Fibroblast of lung (primary cell): ENCODE results near the gene ST6GALNAC4. TPM values are rescaled to one million over a fixed set of nuclear protein-coding genes. Genes with fewer than 3 reads are reported as not detected.

ENCODE experiments used
- DNase-seq, 2 donors: peaks; one replicate each; pipeline versions ENCODE4 v3.0.0 to v3.0.0-alpha.2; 2010; ENCODE audit warnings: low read depth in 2 of 2
- H2AFZ ChIP-seq: 2 replicates; pipeline ENCODE4 v1.5.1; 2012; ENCODE audit warnings: low read length, control low read depth, inconsistent platforms
- H3K27ac ChIP-seq: 2 replicates; pipeline ENCODE4 v1.5.1; 2011; ENCODE audit warnings: low read length, control low read depth; ENCODE audit not compliant: insufficient read depth
- H3K27me3 ChIP-seq: 2 replicates; pipeline ENCODE4 v1.5.1; 2011; ENCODE audit warnings: mild to moderate bottlenecking, low read length; ENCODE audit not compliant: control insufficient read depth, insufficient read depth
- H3K36me3 ChIP-seq: 2 replicates; pipeline ENCODE4 v1.5.1; 2011; ENCODE audit warnings: low read length; ENCODE audit not compliant: control insufficient read depth, insufficient read depth
- H3K4me1 ChIP-seq: 2 replicates; pipeline ENCODE4 v1.5.1; 2011; ENCODE audit warnings: low read length; ENCODE audit not compliant: control insufficient read depth, insufficient read depth; ENCODE audit errors: extremely low read depth
- H3K4me2 ChIP-seq: 2 replicates; pipeline ENCODE4 v1.5.1; 2011; ENCODE audit warnings: low read length, control low read depth; ENCODE audit not compliant: insufficient read depth; ENCODE audit errors: extremely low read depth
- H3K4me3 ChIP-seq, 4 experiments: fragments of 200-600 bp in 1 of 4; sonication (generic) in 1 of 4; replicated peaks in 1 of 4; 2 replicates each; pipeline ENCODE4 v1.5.1; 2011 to 2016; ENCODE audit warnings: low read length in 4 of 4, low read depth in 3 of 4, mild to moderate bottlenecking in 3 of 4, control low read depth in 2 of 4, inconsistent platforms in 1 of 4, mixed read lengths in 1 of 4; ENCODE audit not compliant: insufficient read depth in 1 of 4; ENCODE audit errors: control extremely low read depth in 1 of 4
- H3K79me2 ChIP-seq: 2 replicates; pipeline ENCODE4 v1.5.1; 2012; ENCODE audit warnings: mild to moderate bottlenecking, low read length, inconsistent platforms; ENCODE audit not compliant: control insufficient read depth, insufficient read depth
- H3K9ac ChIP-seq: 2 replicates; pipeline ENCODE4 v1.5.1; 2011; ENCODE audit warnings: mild to moderate bottlenecking, low read length, control low read depth; ENCODE audit not compliant: insufficient read depth
- H3K9me3 ChIP-seq: 2 replicates; pipeline ENCODE4 v1.5.1; 2012; ENCODE audit warnings: low read depth, low read length; ENCODE audit not compliant: control insufficient read depth, insufficient read depth
- H4K20me1 ChIP-seq: 2 replicates; pipeline ENCODE4 v1.5.1; 2011; ENCODE audit warnings: low read length; ENCODE audit not compliant: control insufficient read depth, insufficient read depth; ENCODE audit errors: extremely low read depth
- EZH2 ChIP-seq: IDR thresholded peaks from 2 replicates; pipeline ENCODE4 v1.5.1; 2012; ENCODE audit warnings: low read length, control low read depth, mild to moderate bottlenecking; ENCODE audit errors: missing control alignments
- polyA plus RNA-seq, 2 donors: library from polyadenylated mRNA; depleted of rRNA in 1 of 2; stranded (reverse) in 1 of 2; unstranded in 1 of 2; fragments of >200 nt; gene quantifications; 2 replicates each; pipeline ENCODE4 v1.2.1, GENCODE V29; 2011 to 2012; ENCODE audit warnings: missing spikeins in 1 of 2
- total RNA-seq: library from RNA; depleted of rRNA; stranded (reverse); fragments of >200 nt; gene quantifications from 2 replicates; pipeline ENCODE4 v1.2.1, GENCODE V29; 2014
- TF ChIP-seq, protein P1 (sequence below), 2 donors: IDR thresholded peaks in 1 of 2; conservative IDR thresholded peaks in 1 of 2; 1 replicate in 1 of 2; 2 replicates in 1 of 2; pipeline ENCODE4 v1.5.1; 2011 to 2012; ENCODE audit warnings: low read length in 2 of 2, control low read depth in 1 of 2, inconsistent platforms in 1 of 2, low read depth in 1 of 2, mild to moderate bottlenecking in 1 of 2

Gene ST6GALNAC4
- total and polyA plus RNA-seq, 2 donors (not counting 1 experiment from before 2014, with no cell fraction given) = 16.4 to 28.1 TPM

- peak; percentile 75 to 80 for DNase-seq
- Histone ChIP-seq H3K27me3 (no peaks in the 10 kb centered on the region), H3K36me3 (peaks cover 17% of the 10 kb centered on the region), H3K9me3 (no peaks in the 10 kb centered on the region), H3K4me3 (peak overlapping the region in 2 of 4 experiments; percentile 28 to 42), H3K27ac (no peak overlapping the region), H2AFZ (no peak overlapping the region), H3K9ac (no peak overlapping the region), H4K20me1 (no peaks in the 10 kb centered on the region), H3K79me2 (peaks cover 11% of the 10 kb centered on the region), H3K4me1 (peaks cover 20% of the 10 kb centered on the region), H3K4me2 (peak overlapping the region; percentile 63)
- TF ChIP-seq, protein P1, sequence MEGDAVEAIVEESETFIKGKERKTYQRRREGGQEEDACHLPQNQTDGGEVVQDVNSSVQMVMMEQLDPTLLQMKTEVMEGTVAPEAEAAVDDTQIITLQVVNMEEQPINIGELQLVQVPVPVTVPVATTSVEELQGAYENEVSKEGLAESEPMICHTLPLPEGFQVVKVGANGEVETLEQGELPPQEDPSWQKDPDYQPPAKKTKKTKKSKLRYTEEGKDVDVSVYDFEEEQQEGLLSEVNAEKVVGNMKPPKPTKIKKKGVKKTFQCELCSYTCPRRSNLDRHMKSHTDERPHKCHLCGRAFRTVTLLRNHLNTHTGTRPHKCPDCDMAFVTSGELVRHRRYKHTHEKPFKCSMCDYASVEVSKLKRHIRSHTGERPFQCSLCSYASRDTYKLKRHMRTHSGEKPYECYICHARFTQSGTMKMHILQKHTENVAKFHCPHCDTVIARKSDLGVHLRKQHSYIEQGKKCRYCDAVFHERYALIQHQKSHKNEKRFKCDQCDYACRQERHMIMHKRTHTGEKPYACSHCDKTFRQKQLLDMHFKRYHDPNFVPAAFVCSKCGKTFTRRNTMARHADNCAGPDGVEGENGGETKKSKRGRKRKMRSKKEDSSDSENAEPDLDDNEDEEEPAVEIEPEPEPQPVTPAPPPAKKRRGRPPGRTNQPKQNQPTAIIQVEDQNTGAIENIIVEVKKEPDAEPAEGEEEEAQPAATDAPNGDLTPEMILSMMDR (conservative IDR thresholded peaks at IDR 0.05 in 1 of 2, IDR thresholded peaks at IDR 0.05 in 1 of 2; ENCODE audit: low read depth in 1 of 2, low read length in 2 of 2) = no peak
- TF ChIP-seq EZH2 = no peak
Observed at GRCh38 chr9:127875306-127875966, 41.4 kb downstream of the ST6GALNAC4 start.

DNA sequence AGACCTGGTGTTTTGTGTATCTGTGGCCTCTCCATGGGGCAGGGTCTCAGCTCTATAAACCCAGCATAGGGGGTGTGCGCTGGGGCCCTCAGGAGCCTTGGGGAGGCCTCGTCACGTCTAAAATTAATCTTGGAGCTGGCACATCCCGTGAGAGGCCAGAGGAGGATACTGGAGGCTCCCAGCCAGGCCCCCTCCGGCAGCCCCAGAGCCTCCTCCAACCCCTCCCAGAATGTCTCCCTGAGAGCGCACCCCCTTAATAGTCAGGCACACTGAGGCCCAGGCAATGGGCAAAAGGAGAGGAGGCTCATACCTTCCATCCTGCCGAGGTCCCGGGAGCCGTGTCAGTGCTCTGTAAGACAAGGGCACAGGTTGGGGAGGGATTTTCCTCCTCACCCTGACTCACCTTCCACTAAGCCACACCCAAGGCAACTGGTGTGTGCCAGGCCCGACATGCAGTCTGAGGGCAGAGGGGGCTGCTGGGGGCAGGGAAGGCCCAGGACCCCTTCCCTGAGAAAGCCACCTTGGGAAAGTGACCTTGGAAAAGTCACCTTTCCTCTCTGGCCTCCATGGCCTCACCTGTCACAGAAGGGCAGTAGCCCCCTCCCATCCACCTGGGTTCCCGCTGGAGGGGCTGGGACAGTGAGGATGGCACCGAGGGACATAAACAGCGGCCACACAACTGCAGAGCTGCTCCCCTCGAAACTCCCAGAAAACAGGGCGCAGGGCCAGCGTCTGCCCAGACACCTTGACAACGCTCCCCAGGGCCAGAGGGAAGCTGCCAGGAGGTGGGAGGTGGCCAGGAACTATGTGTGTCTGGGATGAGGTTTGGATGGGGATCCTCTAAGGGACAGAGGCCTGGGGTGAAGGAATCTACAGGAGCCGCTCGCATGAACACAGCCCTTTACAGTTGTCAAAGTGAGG, 42.3 kb downstream of the ST6GALNAC4 start:
- H3K9ac ChIP-seq = no peak overlapping the region
- H4K20me1 ChIP-seq = no peaks in the 10 kb centered on the region
- H3K4me1 ChIP-seq = peaks cover 20% of the 10 kb centered on the region
- no peak overlapping the region for H2AFZ ChIP-seq
- H3K36me3 ChIP-seq = peaks cover 18% of the 10 kb centered on the region
- H3K9me3 ChIP-seq = no peaks in the 10 kb centered on the region
- H3K27ac ChIP-seq = no peak overlapping the region
- TF ChIP-seq, protein P1 (conservative IDR thresholded peaks at IDR 0.05 in 1 of 2, IDR thresholded peaks at IDR 0.05 in 1 of 2; ENCODE audit: low read depth in 1 of 2, low read length in 2 of 2) = no peak
- TF ChIP-seq EZH2 = no peak
- H3K4me3 ChIP-seq = peak overlapping the region in 1 of 4 experiments; percentile 42
- H3K79me2 ChIP-seq = peaks cover 11% of the 10 kb centered on the region
- DNase-seq = no peak
- H3K4me2 ChIP-seq = peak overlapping the region; percentile 80
- no peaks in the 10 kb centered on the region for H3K27me3 ChIP-seq

GRCh38 chr9:127873886-127874285, 43.0 kb downstream of the ST6GALNAC4 start:
- no peak overlapping the region for H3K27ac ChIP-seq
- peaks cover 20% of the 10 kb centered on the region for H3K4me1 ChIP-seq
- H3K79me2 ChIP-seq = peaks cover 11% of the 10 kb centered on the region
- H3K36me3 ChIP-seq = peaks cover 19% of the 10 kb centered on the region
- no peak for TF ChIP-seq EZH2
- TF ChIP-seq, protein P1 (conservative IDR thresholded peaks at IDR 0.05 in 1 of 2, IDR thresholded peaks at IDR 0.05 in 1 of 2; ENCODE audit: low read depth in 1 of 2, low read length in 2 of 2) = no peak
- peak; percentile 47 to 81 for DNase-seq
- peak overlapping the region; percentile 80 for H3K4me2 ChIP-seq
- no peaks in the 10 kb centered on the region for H3K27me3 ChIP-seq
- no peaks in the 10 kb centered on the region for H3K9me3 ChIP-seq
- H4K20me1 ChIP-seq = no peaks in the 10 kb centered on the region
- no peak overlapping the region for H3K9ac ChIP-seq
- H2AFZ ChIP-seq = no peak overlapping the region
- H3K4me3 ChIP-seq = peak overlapping the region in 1 of 4 experiments; percentile 33
